Measurements from ENCODE around the gene PRPF38B. TPM values are rescaled to one million over a fixed set of nuclear protein-coding genes. Genes with fewer than 3 reads are reported as not detected.

PRPF38B gene
- total and polyA plus RNA-seq, 2 of the 4 experiments (the other 2 are of a cell fraction): 9.0 to 19.3 TPM

- no peak overlapping the region for H2AK9ac ChIP-seq (replicated peaks; ENCODE audit: low read depth, low read length, poor library complexity)
- BruUV-seq (replicated peaks): no TSS peak
- H3K27me3 ChIP-seq (ENCODE audit: control insufficient read depth, insufficient read depth, low read length): no peaks in the 10 kb centered on the region
- peak overlapping the region; percentile 38; the same call in 1 of the 2 replicates for H3K14ac ChIP-seq (replicated peaks; ENCODE audit: low read depth, low read length)
- H3K36me3 ChIP-seq (ENCODE audit: control insufficient read depth, insufficient read depth, low read length): no peaks in the 10 kb centered on the region
- H3K4me3 ChIP-seq (ENCODE audit: insufficient read depth, low read depth, low read length): no peak overlapping the region
- H4K20me1 ChIP-seq (ENCODE audit: insufficient read depth, low read length): no peaks in the 10 kb centered on the region
- peaks cover 5% of the 10 kb centered on the region for H3K4me1 ChIP-seq (ENCODE audit: control insufficient read depth, insufficient read depth, low read length)
- no peaks in the 10 kb centered on the region for H3K79me1 ChIP-seq (ENCODE audit: low read depth in 1 of 2, low read length in 2 of 2)
- CTCF ChIA-PET: interaction anchor here (0.8 to 1.5 kb wide), 4 partner anchors 85 to 134 kb away, joined by 3 to 6 read pairs (median 3); partner anchors contain the start of gene EEIG2
- H3K56ac ChIP-seq (ENCODE audit: extremely low read depth, insufficient read depth, low read length): no peak overlapping the region
- H3K9me3 ChIP-seq (ENCODE audit: control insufficient read depth, insufficient read depth, low read length): 0 out of 2 replicates have a peak, but pooled peaks cover under 1% of the 10 kb centered on the region
- peak overlapping the region; percentile 50 for H3K18ac ChIP-seq (ENCODE audit: low read depth, low read length)
- H4K5ac ChIP-seq (ENCODE audit: low read depth, low read length): peak overlapping the region; percentile 88
- H2AK5ac ChIP-seq (ENCODE audit: low read depth, low read length): no peak overlapping the region
- H2BK15ac ChIP-seq (ENCODE audit: low read depth, low read length): peak overlapping the region; percentile 27; the same call in 2 of the 3 replicates
- H4K8ac ChIP-seq (ENCODE audit: low read depth in 2 of 2, low read length in 2 of 2): peak overlapping the region; percentile 27 to 76; a peak in 3 of 4 replicates
- H2BK20ac ChIP-seq (ENCODE audit: low read depth, low read length): peak overlapping the region; percentile 21; the same call in 1 of the 2 replicates
- no peak overlapping the region for H3K23ac ChIP-seq (ENCODE audit: low read depth, low read length)
- no peaks in the 10 kb centered on the region; the same call in 1 of the 2 replicates for H3K9me1 ChIP-seq (ENCODE audit: insufficient read depth, low read length)
- no peak overlapping the region for H3K9ac ChIP-seq (ENCODE audit: low read depth, low read length)
- peak overlapping the region; percentile 44 for H4K91ac ChIP-seq (ENCODE audit: insufficient read depth, low read depth, low read length)
- peak overlapping the region; percentile 76 for H2BK120ac ChIP-seq (ENCODE audit: low read depth, low read length)
- peak overlapping the region; percentile 46; the same call in 1 of the 2 replicates for H3K27ac ChIP-seq (ENCODE audit: insufficient read depth, low read length)
- peak overlapping the region; percentile 81 for H2AFZ ChIP-seq (replicated peaks; ENCODE audit: low read length, poor library complexity)
- dilution Hi-C loops (cut with HindIII; ENCODE audit: low sequenced_read_pairs, unreplicated experiment) (no loop called here), in situ Hi-C loops (cut with MboI; ENCODE audit: low sequenced_read_pairs) (no loop called here), intact Hi-C loops (cut with micrococcal nuclease) (loop anchor here (10.0 kb wide), 1 partner anchor 432 kb away; no protein-coding TSS in a partner anchor)
- H3K4me2 ChIP-seq (ENCODE audit: low read depth, low read length): peak overlapping the region; percentile 33; the same call in 1 of the 2 replicates
- no peak overlapping the region for H2BK5ac ChIP-seq (ENCODE audit: low read depth, low read length, poor library complexity, severe bottlenecking)
- WGBS, 2 experiments (ENCODE audit: extremely low coverage in 2 of 2, insufficient read length in 1 of 2): 82% methylated on average over 6 of the region's 11 CpGs; no CpG with 5 or more reads in 1 of the 2 experiments
- TF ChIP-seq RCOR1 (IDR thresholded peaks at IDR 0.05; ENCODE audit: insufficient replicate concordance, low read length): no peak
- peak; percentile 98 for TF ChIP-seq CEBPB (IDR thresholded peaks at IDR 0.05; ENCODE audit: low read depth, low read length)
- DNase-seq (peak; percentile 77), ATAC-seq (ENCODE audit: low read depth) (peak; percentile 71)
- H3K4ac ChIP-seq (ENCODE audit: low read depth, low read length): peak overlapping the region; percentile 42
- POLR2A ChIA-PET (ENCODE audit: unreplicated experiment): interaction anchor here (0.5 kb wide), 1 partner anchor 102 kb away, joined by 3 read pairs; no protein-coding TSS in a partner anchor
Measured at GRCh38 chr1:108646648-108647269, 45.4 kb upstream of the PRPF38B start.

Data from IMR-90 (cell line).